GM12873 (cell line): ENCODE results near the gene CATSPERB.

Source experiments
- TF ChIP-seq, protein P1 (sequence below): IDR thresholded peaks from 2 replicates; pipeline ENCODE4 v1.5.1; 2012; ENCODE audit warnings: low read depth, mild to moderate bottlenecking, moderate library complexity, low read length, control low read depth; ENCODE audit not compliant: insufficient read depth; ENCODE audit errors: missing control alignments

CATSPERB gene

GRCh38 chr14:91719839-91720238 is 12.0 kb downstream of the CATSPERB start:
- TF ChIP-seq, protein P1, sequence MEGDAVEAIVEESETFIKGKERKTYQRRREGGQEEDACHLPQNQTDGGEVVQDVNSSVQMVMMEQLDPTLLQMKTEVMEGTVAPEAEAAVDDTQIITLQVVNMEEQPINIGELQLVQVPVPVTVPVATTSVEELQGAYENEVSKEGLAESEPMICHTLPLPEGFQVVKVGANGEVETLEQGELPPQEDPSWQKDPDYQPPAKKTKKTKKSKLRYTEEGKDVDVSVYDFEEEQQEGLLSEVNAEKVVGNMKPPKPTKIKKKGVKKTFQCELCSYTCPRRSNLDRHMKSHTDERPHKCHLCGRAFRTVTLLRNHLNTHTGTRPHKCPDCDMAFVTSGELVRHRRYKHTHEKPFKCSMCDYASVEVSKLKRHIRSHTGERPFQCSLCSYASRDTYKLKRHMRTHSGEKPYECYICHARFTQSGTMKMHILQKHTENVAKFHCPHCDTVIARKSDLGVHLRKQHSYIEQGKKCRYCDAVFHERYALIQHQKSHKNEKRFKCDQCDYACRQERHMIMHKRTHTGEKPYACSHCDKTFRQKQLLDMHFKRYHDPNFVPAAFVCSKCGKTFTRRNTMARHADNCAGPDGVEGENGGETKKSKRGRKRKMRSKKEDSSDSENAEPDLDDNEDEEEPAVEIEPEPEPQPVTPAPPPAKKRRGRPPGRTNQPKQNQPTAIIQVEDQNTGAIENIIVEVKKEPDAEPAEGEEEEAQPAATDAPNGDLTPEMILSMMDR = no peak

GRCh38 chr14:91716999-91717398 is 14.9 kb downstream of the CATSPERB start:
- TF ChIP-seq, protein P1 = no peak

- TF ChIP-seq, protein P1 = peak; percentile 24
Measured at GRCh38 chr14:91714805-91715204, 17.1 kb downstream of the CATSPERB start.

- TF ChIP-seq, protein P1 = no peak
Measured at GRCh38 chr14:91708795-91709194, 23.1 kb downstream of the CATSPERB start.

- TF ChIP-seq, protein P1 = no peak
Measured at GRCh38 chr14:91706996-91707395, 24.9 kb downstream of the CATSPERB start.

GRCh38 chr14:91694643-91695042 is 37.2 kb downstream of the CATSPERB start:
- TF ChIP-seq, protein P1 = no peak

DNA sequence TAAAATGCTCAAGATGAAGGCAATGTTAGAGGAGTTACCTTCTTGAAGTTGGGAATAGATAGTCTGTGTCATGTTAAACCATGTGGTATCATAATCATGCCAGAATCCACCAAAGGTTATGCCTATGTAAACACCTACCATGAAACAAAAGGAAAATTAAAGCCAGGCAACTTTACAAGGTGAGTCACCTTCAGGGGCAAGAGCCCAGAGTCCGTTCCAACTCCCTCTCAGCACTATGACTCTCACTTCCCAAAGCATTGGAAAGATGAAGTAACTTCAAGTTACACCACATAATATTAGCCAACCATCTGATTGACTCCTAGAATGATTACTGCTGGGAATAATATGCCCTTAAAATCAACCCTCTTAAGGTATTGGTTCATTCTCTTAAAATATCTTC is 38.5 kb downstream of the CATSPERB start:
- TF ChIP-seq, protein P1 = no peak
